ENCODE measurements around the gene FAM151B.
"Not testable (repeated sequence)": the region's sequence is repeated elsewhere in the genome, so short reads cannot be mapped to it uniquely, and the experiment has no call there.

FAM151B gene

GRCh38 chr5:80487829-80488721, at the start of gene FAM151B:
Gene FAM151B (plus strand): TSS chr5:80488100. CDS start chr5:80488124, 24 bp downstream.
- peak; percentile 97 for ATAC-seq
- peak; percentile 72 to 87 for DNase-seq
- H3K4me3 Mint-ChIP-seq, result peak within 1 kb of the TSS; percentile 85 to 88
- H3K27ac Mint-ChIP-seq, result peak within 1 kb of the TSS; percentile 48 to 88
- H3K27me3 Mint-ChIP-seq, result peaks cover 29% of the 10 kb centered on the region
- H3K4me1 Mint-ChIP-seq, result peaks cover 22% of the 10 kb centered on the region
- peaks cover 0 to 4% of the 10 kb centered on the region in 2 donors for H3K9me3 Mint-ChIP-seq

- H3K27me3 Mint-ChIP-seq, result no peaks in the 10 kb centered on the region
- no peak overlapping the region for H3K4me3 Mint-ChIP-seq
- ATAC-seq, result no peak
- no peak for DNase-seq
- no peaks in the 10 kb centered on the region for H3K4me1 Mint-ChIP-seq
- H3K9me3 Mint-ChIP-seq, result peaks cover 0 to 5% of the 10 kb centered on the region in 2 donors
- H3K27ac Mint-ChIP-seq, result no peak overlapping the region
These were observed 49.2 kb upstream of the FAM151B start for GRCh38 chr5:80438739-80439138.

- H3K4me1 Mint-ChIP-seq, result no peaks in the 10 kb centered on the region
- DNase-seq (no peak), ATAC-seq (no peak)
- no peaks in the 10 kb centered on the region for H3K27me3 Mint-ChIP-seq
- H3K9me3 Mint-ChIP-seq, result peaks cover 0 to 5% of the 10 kb centered on the region in 2 donors
- H3K27ac Mint-ChIP-seq, result no peak overlapping the region
- no peak overlapping the region for H3K4me3 Mint-ChIP-seq
These were observed 48.7 kb upstream of the FAM151B start for GRCh38 chr5:80439213-80439612.

GRCh38 chr5:80442742-80443141, 45.2 kb upstream of the FAM151B start:
- no peaks in the 10 kb centered on the region for H3K27me3 Mint-ChIP-seq
- H3K4me3 Mint-ChIP-seq, result no peak overlapping the region
- DNase-seq, result no peak
- H3K27ac Mint-ChIP-seq, result no peak overlapping the region
- peaks cover 4% of the 10 kb centered on the region for H3K4me1 Mint-ChIP-seq
- H3K9me3 Mint-ChIP-seq, result no peaks in the 10 kb centered on the region
- no peak for ATAC-seq

GRCh38 chr5:80453366-80453765, 34.5 kb upstream of the FAM151B start:
- Mint-ChIP-seq H3K27ac (no peak overlapping the region), H3K27me3 (no peaks in the 10 kb centered on the region), H3K9me3 (no peaks in the 10 kb centered on the region), H3K4me1 (no peaks in the 10 kb centered on the region), H3K4me3 (no peak overlapping the region)
- DNase-seq, result no peak
- no peak for ATAC-seq

GRCh38 chr5:80463269-80463668, 24.6 kb upstream of the FAM151B start:
- Mint-ChIP-seq H3K27me3 (no peaks in the 10 kb centered on the region), H3K9me3 (peaks cover 22 to 29% of the 10 kb centered on the region in 2 donors), H3K27ac (no peak overlapping the region), H3K4me1 (no peaks in the 10 kb centered on the region), H3K4me3 (no peak overlapping the region)
- ATAC-seq, result no peak
- DNase-seq, result no peak

- Mint-ChIP-seq H3K4me3 (no peak overlapping the region), H3K4me1 (no peaks in the 10 kb centered on the region), H3K27me3 (no peaks in the 10 kb centered on the region), H3K9me3 (peaks cover 34 to 45% of the 10 kb centered on the region in 2 donors), H3K27ac (no peak overlapping the region)
- DNase-seq (no peak), ATAC-seq (no peak)
These were observed 21.0 kb upstream of the FAM151B start for GRCh38 chr5:80466669-80467485.

GRCh38 chr5:80468131-80468530, 19.8 kb upstream of the FAM151B start:
- Mint-ChIP-seq H3K27me3 (no peaks in the 10 kb centered on the region), H3K9me3 (peaks cover 32 to 33% of the 10 kb centered on the region in 2 donors), H3K4me3 (no peak overlapping the region), H3K27ac (no peak overlapping the region), H3K4me1 (no peaks in the 10 kb centered on the region)
- DNase-seq (no peak), ATAC-seq (no peak)

- DNase-seq, H3K27me3 Mint-ChIP-seq, ATAC-seq, H3K4me1 Mint-ChIP-seq, H3K4me3 Mint-ChIP-seq, H3K27ac Mint-ChIP-seq: not testable (repeated sequence)
- H3K9me3 Mint-ChIP-seq, result peaks cover 15 to 18% of the 10 kb centered on the region in 2 donors
These were observed 17.3 kb upstream of the FAM151B start for GRCh38 chr5:80470631-80471030.

- no peak overlapping the region for H3K4me3 Mint-ChIP-seq
- no peaks in the 10 kb centered on the region for H3K27me3 Mint-ChIP-seq
- no peak for DNase-seq
These were observed 13.0 kb upstream of the FAM151B start for GRCh38 chr5:80474929-80475328.

GRCh38 chr5:80479713-80480112, 8.2 kb upstream of the FAM151B start:
- peaks cover 8% of the 10 kb centered on the region for H3K4me1 Mint-ChIP-seq
- H3K27me3 Mint-ChIP-seq, result no peaks in the 10 kb centered on the region
- DNase-seq (no peak), ATAC-seq (no peak)
- H3K27ac Mint-ChIP-seq, result no peak overlapping the region
- H3K9me3 Mint-ChIP-seq, result peaks cover 5 to 17% of the 10 kb centered on the region in 2 donors
- H3K4me3 Mint-ChIP-seq, result no peak overlapping the region

More at GRCh38 chr5:80474929-80475328, 13.0 kb upstream of the FAM151B start:
- no peak overlapping the region for H3K27ac Mint-ChIP-seq
- ATAC-seq, result no peak
- no peaks in the 10 kb centered on the region for H3K4me1 Mint-ChIP-seq
- peaks cover 7 to 9% of the 10 kb centered on the region in 2 donors for H3K9me3 Mint-ChIP-seq

- Mint-ChIP-seq H3K9me3 (peaks cover 5 to 17% of the 10 kb centered on the region in 2 donors), H3K27me3 (no peaks in the 10 kb centered on the region), H3K27ac (no peak overlapping the region), H3K4me1 (peaks cover 8% of the 10 kb centered on the region), H3K4me3 (no peak overlapping the region)
- DNase-seq (no peak), ATAC-seq (no peak)
These were observed 7.5 kb upstream of the FAM151B start for GRCh38 chr5:80480354-80480753.

- ATAC-seq (peak; percentile 87), DNase-seq (peak; percentile 23 to 44)
- peaks cover 5 to 17% of the 10 kb centered on the region in 2 donors for H3K9me3 Mint-ChIP-seq
- H3K27ac Mint-ChIP-seq, result no peak overlapping the region
- H3K4me1 Mint-ChIP-seq, result peaks cover 8% of the 10 kb centered on the region
- no peaks in the 10 kb centered on the region for H3K27me3 Mint-ChIP-seq
- H3K4me3 Mint-ChIP-seq, result no peak overlapping the region
These were observed 6.6 kb upstream of the FAM151B start for GRCh38 chr5:80481019-80481893.

GRCh38 chr5:80482578-80482977, 5.3 kb upstream of the FAM151B start:
- no peak overlapping the region for H3K4me3 Mint-ChIP-seq
- peaks cover 18% of the 10 kb centered on the region for H3K4me1 Mint-ChIP-seq
- peaks cover 5 to 17% of the 10 kb centered on the region in 2 donors for H3K9me3 Mint-ChIP-seq
- ATAC-seq, result no peak
- DNase-seq, result no peak
- peaks cover 12% of the 10 kb centered on the region for H3K27me3 Mint-ChIP-seq
- peak overlapping the region in 1 of 2 donors; percentile 34 for H3K27ac Mint-ChIP-seq

- H3K4me3 Mint-ChIP-seq, result no peak overlapping the region
- H3K27me3 Mint-ChIP-seq, result peaks cover 20% of the 10 kb centered on the region
- H3K4me1 Mint-ChIP-seq, result peaks cover 29% of the 10 kb centered on the region
- no peak overlapping the region for H3K27ac Mint-ChIP-seq
- peaks cover 5 to 17% of the 10 kb centered on the region in 2 donors for H3K9me3 Mint-ChIP-seq
- ATAC-seq, result no peak
- DNase-seq, result no peak
These were observed 4.2 kb upstream of the FAM151B start for GRCh38 chr5:80483636-80484232.
